Panc1 (cell line): ENCODE data around the gene SOCS2. TPM values are rescaled to one million over a fixed set of nuclear protein-coding genes. Genes with fewer than 3 reads are reported as not detected.

Source experiments
- ATAC-seq: fragments of 200-7000 bp; cut with Tn5 transposase; 2 replicates; pipeline ENCODE4 v1.9.1; 2020; ENCODE audit warnings: mild to moderate bottlenecking, moderate library complexity
- BruUV-seq: library from RNA; stranded (reverse); fragments of 400-500 nt; replicated peaks from 2 replicates; lab custom pipeline; 2021; lab: Mats Ljungman, UMichigan
- CTCF ChIA-PET: fragments of 300-600 bp; sonication (Branson Sonifier 250); formaldehyde crosslinking; loops from one replicate; lab custom pipeline; 2022; ENCODE audit warnings: antibody characterized with exemption; lab: Charles Lee
- POLR2A ChIA-PET: fragments of 300-600 bp; sonication (Branson Sonifier 250); formaldehyde crosslinking; loops from one replicate; lab custom pipeline; 2022; ENCODE audit warnings: antibody characterized with exemption; lab: Charles Lee
- DNase-seq: peaks from one replicate; pipeline ENCODE4 v3.0.0-alpha.2; 2010; ENCODE audit warnings: low read depth, low spot score
- H3K27ac ChIP-seq: 2 replicates; pipeline ENCODE4 v1.5.1; 2011; ENCODE audit warnings: mild to moderate bottlenecking, low read length, inconsistent platforms
- H3K27me3 ChIP-seq: fragments of 200-500 bp; sonication (Bioruptor generic); 2 replicates; pipeline ENCODE4 v1.6.0; 2014; ENCODE audit warnings: low read length, inconsistent platforms; ENCODE audit not compliant: control insufficient read depth, insufficient read depth
- H3K36me3 ChIP-seq: fragments of 200-500 bp; sonication (Bioruptor generic); 2 replicates; pipeline ENCODE4 v1.5.1; 2014; ENCODE audit warnings: inconsistent platforms, mild to moderate bottlenecking, low read length, moderate library complexity; ENCODE audit not compliant: control insufficient read depth, insufficient read depth
- H3K4me1 ChIP-seq: 2 replicates; pipeline ENCODE4 v1.5.1; 2011; ENCODE audit warnings: inconsistent platforms, mild to moderate bottlenecking, low read length, moderate library complexity; ENCODE audit not compliant: control insufficient read depth, insufficient read depth
- H3K4me3 ChIP-seq, 2 experiments: 2 replicates each; pipeline ENCODE4 v1.5.1; 2011 to 2012; ENCODE audit warnings: low read depth in 2 of 2, low read length in 2 of 2, mild to moderate bottlenecking in 2 of 2, inconsistent platforms in 1 of 2, moderate library complexity in 1 of 2
- H3K9me3 ChIP-seq: fragments of 200-500 bp; sonication (Bioruptor generic); 2 replicates; pipeline ENCODE4 v1.5.1; 2014; ENCODE audit warnings: low read depth, mild to moderate bottlenecking, inconsistent platforms, low read length, moderate library complexity; ENCODE audit not compliant: control insufficient read depth, insufficient read depth
- POLR2AphosphoS5 ChIP-seq: IDR thresholded peaks from 2 replicates; pipeline ENCODE4 v1.6.1; 2012; ENCODE audit warnings: mild to moderate bottlenecking, low read depth, low read length, moderate library complexity
- SIN3A ChIP-seq: IDR thresholded peaks from 2 replicates; pipeline ENCODE4 v1.6.1; 2012; ENCODE audit warnings: low read depth, mild to moderate bottlenecking, low read length, moderate library complexity, borderline replicate concordance; ENCODE audit not compliant: insufficient read depth
- TCF7L2 ChIP-seq: IDR thresholded peaks from 2 replicates; pipeline ENCODE4 v1.6.1; 2011; ENCODE audit warnings: mild to moderate bottlenecking, low read depth, low read length, inconsistent platforms
- in situ Hi-C: cut with HindIII; loops from 2 replicates; pipeline ENCODE4 v1.10.0; 2016; ENCODE audit warnings: low sequenced_read_pairs, low pct_unique_long_range_greater_than_20kb
- intact Hi-C: fragments of 100-400 bp; cut with micrococcal nuclease; formaldehyde crosslinking; loops from one replicate; pipeline ENCODE4 v1.10.0; 2022; ENCODE audit not compliant: unreplicated experiment
- total RNA-seq: library from RNA; stranded (reverse); gene quantifications from one replicate; pipeline ENCODE4 v1.2.1, GENCODE V29; 2021; ENCODE audit not compliant: unreplicated experiment
- TF ChIP-seq, protein P1 (sequence below), 2 experiments: IDR thresholded peaks; 2 replicates each; pipeline ENCODE4 v1.6.1; 2011 to 2012; ENCODE audit warnings: low read depth in 2 of 2, control low read depth in 1 of 2, low read length in 1 of 2, mild to moderate bottlenecking in 1 of 2, moderate library complexity in 1 of 2; ENCODE audit not compliant: insufficient read depth in 1 of 2
- TF ChIP-seq, protein P2 (sequence below): fragments of 450-650 bp; IDR thresholded peaks from 2 replicates; pipeline ENCODE4 v1.5.1; 2017; ENCODE audit warnings: mild to moderate bottlenecking

SOCS2 gene
- total RNA-seq, 1 experiment from 2014 or later, result 33.8 TPM

DNA sequence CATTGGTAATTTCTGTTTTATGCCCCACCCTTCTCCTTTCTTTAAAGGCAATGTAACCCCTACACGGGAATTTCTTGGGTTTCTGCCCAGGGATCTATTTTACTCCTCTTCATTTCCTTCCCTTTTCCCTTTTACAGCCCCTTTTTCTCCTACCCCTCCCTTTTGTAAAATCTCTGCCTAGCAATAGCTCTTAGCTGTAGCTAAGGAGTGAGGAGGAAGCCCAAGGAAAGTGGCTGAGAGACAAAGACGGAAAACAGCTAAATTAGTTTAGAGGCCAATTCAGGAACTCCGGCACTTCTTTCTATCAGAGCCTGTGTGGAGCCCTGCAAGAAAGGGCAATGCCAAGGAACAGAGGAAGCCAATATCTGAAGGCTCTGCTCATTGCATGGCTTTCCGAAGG is 40.3 kb downstream of the SOCS2 start:
- no peaks in the 10 kb centered on the region for H3K9me3 ChIP-seq
- DNase-seq, result no peak
- TF ChIP-seq POLR2AphosphoS5 (no peak), SIN3A (no peak)
- TF ChIP-seq, protein P1, sequence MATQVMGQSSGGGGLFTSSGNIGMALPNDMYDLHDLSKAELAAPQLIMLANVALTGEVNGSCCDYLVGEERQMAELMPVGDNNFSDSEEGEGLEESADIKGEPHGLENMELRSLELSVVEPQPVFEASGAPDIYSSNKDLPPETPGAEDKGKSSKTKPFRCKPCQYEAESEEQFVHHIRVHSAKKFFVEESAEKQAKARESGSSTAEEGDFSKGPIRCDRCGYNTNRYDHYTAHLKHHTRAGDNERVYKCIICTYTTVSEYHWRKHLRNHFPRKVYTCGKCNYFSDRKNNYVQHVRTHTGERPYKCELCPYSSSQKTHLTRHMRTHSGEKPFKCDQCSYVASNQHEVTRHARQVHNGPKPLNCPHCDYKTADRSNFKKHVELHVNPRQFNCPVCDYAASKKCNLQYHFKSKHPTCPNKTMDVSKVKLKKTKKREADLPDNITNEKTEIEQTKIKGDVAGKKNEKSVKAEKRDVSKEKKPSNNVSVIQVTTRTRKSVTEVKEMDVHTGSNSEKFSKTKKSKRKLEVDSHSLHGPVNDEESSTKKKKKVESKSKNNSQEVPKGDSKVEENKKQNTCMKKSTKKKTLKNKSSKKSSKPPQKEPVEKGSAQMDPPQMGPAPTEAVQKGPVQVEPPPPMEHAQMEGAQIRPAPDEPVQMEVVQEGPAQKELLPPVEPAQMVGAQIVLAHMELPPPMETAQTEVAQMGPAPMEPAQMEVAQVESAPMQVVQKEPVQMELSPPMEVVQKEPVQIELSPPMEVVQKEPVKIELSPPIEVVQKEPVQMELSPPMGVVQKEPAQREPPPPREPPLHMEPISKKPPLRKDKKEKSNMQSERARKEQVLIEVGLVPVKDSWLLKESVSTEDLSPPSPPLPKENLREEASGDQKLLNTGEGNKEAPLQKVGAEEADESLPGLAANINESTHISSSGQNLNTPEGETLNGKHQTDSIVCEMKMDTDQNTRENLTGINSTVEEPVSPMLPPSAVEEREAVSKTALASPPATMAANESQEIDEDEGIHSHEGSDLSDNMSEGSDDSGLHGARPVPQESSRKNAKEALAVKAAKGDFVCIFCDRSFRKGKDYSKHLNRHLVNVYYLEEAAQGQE (IDR thresholded peaks at IDR 0.05; ENCODE audit: insufficient read depth in 1 of 2, low read depth in 2 of 2, low read length in 1 of 2), result no peak
- TF ChIP-seq, protein P2, sequence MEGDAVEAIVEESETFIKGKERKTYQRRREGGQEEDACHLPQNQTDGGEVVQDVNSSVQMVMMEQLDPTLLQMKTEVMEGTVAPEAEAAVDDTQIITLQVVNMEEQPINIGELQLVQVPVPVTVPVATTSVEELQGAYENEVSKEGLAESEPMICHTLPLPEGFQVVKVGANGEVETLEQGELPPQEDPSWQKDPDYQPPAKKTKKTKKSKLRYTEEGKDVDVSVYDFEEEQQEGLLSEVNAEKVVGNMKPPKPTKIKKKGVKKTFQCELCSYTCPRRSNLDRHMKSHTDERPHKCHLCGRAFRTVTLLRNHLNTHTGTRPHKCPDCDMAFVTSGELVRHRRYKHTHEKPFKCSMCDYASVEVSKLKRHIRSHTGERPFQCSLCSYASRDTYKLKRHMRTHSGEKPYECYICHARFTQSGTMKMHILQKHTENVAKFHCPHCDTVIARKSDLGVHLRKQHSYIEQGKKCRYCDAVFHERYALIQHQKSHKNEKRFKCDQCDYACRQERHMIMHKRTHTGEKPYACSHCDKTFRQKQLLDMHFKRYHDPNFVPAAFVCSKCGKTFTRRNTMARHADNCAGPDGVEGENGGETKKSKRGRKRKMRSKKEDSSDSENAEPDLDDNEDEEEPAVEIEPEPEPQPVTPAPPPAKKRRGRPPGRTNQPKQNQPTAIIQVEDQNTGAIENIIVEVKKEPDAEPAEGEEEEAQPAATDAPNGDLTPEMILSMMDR, result no peak
- H3K4me1 ChIP-seq, result no peaks in the 10 kb centered on the region
- no peak for ATAC-seq
- H3K36me3 ChIP-seq, result no peaks in the 10 kb centered on the region
- no peak overlapping the region for H3K27ac ChIP-seq
- intact Hi-C loops, result no loop called here
- in situ Hi-C loops, result no loop called here
- H3K4me3 ChIP-seq, result no peak overlapping the region
- BruUV-seq, result no TSS peak
- ChIA-PET POLR2A (interaction anchor here (0.6 kb wide), 1 partner anchor 71 kb away, joined by 3 read pairs; no protein-coding TSS in a partner anchor), CTCF (no interaction called here)
- H3K27me3 ChIP-seq, result no peaks in the 10 kb centered on the region

DNA sequence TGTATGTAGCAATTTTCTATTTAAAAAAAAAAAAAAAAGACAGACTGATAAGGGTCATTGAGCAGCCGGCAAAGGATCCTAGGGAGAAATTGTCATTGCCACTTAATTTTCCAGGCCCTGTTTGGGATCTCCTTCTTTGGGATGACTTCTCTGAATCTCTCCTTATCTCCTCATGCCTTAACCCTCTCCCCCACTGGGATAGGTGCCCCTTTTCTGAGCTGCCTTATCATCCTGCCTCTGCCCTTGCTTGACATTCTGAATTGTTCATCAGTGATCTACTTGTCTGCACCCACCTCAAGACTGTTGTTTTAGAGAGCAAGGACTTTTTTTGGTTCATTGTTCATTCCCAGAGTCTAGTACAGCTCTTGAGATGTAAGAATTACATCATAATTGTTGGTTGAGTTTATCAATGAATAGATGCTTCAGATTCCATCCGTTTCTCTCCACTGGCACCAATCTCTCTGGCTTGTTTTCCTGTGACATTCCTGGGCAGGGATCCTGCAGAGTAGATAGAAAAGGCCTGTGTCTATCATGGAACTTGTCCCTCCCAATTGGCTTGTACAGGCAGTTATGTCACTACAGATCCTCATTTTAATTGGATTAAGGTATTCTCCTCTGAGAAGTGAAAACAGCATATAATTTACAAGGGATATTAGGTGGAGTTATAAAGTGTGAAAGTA is 42.6 kb downstream of the SOCS2 start:
- no peak overlapping the region for H3K4me3 ChIP-seq
- no peak for TF ChIP-seq POLR2AphosphoS5
- no peak for TF ChIP-seq TCF7L2
- TF ChIP-seq, protein P1 (IDR thresholded peaks at IDR 0.05; ENCODE audit: insufficient read depth in 1 of 2, low read depth in 2 of 2, low read length in 1 of 2), result no peak
- TF ChIP-seq, protein P2, result no peak
- no peak for TF ChIP-seq SIN3A
- H3K4me1 ChIP-seq, result no peaks in the 10 kb centered on the region
- ATAC-seq (no peak), DNase-seq (no peak)
- POLR2A ChIA-PET, result no interaction called here
- no peaks in the 10 kb centered on the region for H3K9me3 ChIP-seq
- CTCF ChIA-PET, result no interaction called here
- H3K36me3 ChIP-seq, result no peaks in the 10 kb centered on the region
- no peaks in the 10 kb centered on the region for H3K27me3 ChIP-seq
- in situ Hi-C loops, result no loop called here
- intact Hi-C loops, result no loop called here
- BruUV-seq, result no TSS peak
- H3K27ac ChIP-seq, result no peak overlapping the region
